Progenitor cell of endocrine pancreas (in vitro differentiated cells): ENCODE measurements around the gene IQGAP2. TPM values are rescaled to one million over a fixed set of nuclear protein-coding genes. Genes with fewer than 3 reads are reported as not detected.

Source experiments
- DNase-seq: peaks from one replicate; pipeline ENCODE4 v3.0.0; 2021; ENCODE audit warnings: low spot score; ENCODE audit not compliant: unreplicated experiment
- H3K27ac Mint-ChIP-seq: 2 replicates; pipeline ENCODE4 v1.8.0; 2021; ENCODE audit warnings: mild to moderate bottlenecking, moderate library complexity, mixed read lengths
- H3K27me3 Mint-ChIP-seq: 2 replicates; pipeline ENCODE4 v1.8.0; 2021; ENCODE audit warnings: mixed read lengths
- H3K36me3 Mint-ChIP-seq: 2 replicates; pipeline ENCODE4 v1.8.0; 2022; ENCODE audit warnings: mixed read lengths; ENCODE audit not compliant: insufficient read depth
- H3K4me1 Mint-ChIP-seq: 2 replicates; pipeline ENCODE4 v1.8.0; 2021; ENCODE audit warnings: low read depth, mixed read lengths
- H3K4me3 Mint-ChIP-seq: 2 replicates; pipeline ENCODE4 v1.8.0; 2021; ENCODE audit warnings: low read depth, mild to moderate bottlenecking, moderate library complexity, mixed read lengths
- H3K9me3 Mint-ChIP-seq: 2 replicates; pipeline ENCODE4 v1.8.0; 2021; ENCODE audit warnings: low read depth, mixed read lengths
- CTCF ChIP-seq: fragments of 200-600 bp; sonication (generic); IDR thresholded peaks from one replicate; pipeline ENCODE4 v1.5.0; 2021; ENCODE audit warnings: antibody characterized with exemption, mild to moderate bottlenecking; ENCODE audit not compliant: unreplicated experiment
- total RNA-seq: library from RNA; stranded (reverse); gene quantifications from 2 replicates; pipeline ENCODE4 v1.2.1, GENCODE V29; 2021

Gene IQGAP2
- total RNA-seq, 1 donor from 2014 or later = 16.7 TPM

- no peak for TF ChIP-seq CTCF
- DNase-seq = no peak
- peaks cover 3% of the 10 kb centered on the region for H3K36me3 Mint-ChIP-seq
- no peaks in the 10 kb centered on the region for H3K9me3 Mint-ChIP-seq
- no peak overlapping the region for H3K27ac Mint-ChIP-seq
- H3K27me3 Mint-ChIP-seq = peaks cover 23% of the 10 kb centered on the region
- peak overlapping the region; percentile 81 for H3K4me3 Mint-ChIP-seq
- H3K4me1 Mint-ChIP-seq = peaks cover 14% of the 10 kb centered on the region
Measured at GRCh38 chr5:76715486-76715735, 312.3 kb downstream of the IQGAP2 start.

GRCh38 chr5:76715736-76716455 is 312.8 kb downstream of the IQGAP2 start, which contains the start of gene F2R:
F2R (plus strand) TSS chr5:76716126; CDS start chr5:76716308, 182 bp downstream.
- H3K27me3 Mint-ChIP-seq = peaks cover 23% of the 10 kb centered on the region
- H3K4me3 Mint-ChIP-seq = peak within 1 kb of the TSS; percentile 81
- peak; percentile 83 for TF ChIP-seq CTCF
- peak within 1 kb of the TSS; percentile 79 for H3K27ac Mint-ChIP-seq
- peaks cover 14% of the 10 kb centered on the region for H3K4me1 Mint-ChIP-seq
- peak; percentile 62 for DNase-seq
- H3K9me3 Mint-ChIP-seq = no peaks in the 10 kb centered on the region
- peaks cover 3% of the 10 kb centered on the region for H3K36me3 Mint-ChIP-seq

- Mint-ChIP-seq H3K36me3 (peaks cover 3% of the 10 kb centered on the region), H3K27me3 (peaks cover 23% of the 10 kb centered on the region), H3K27ac (peak overlapping the region; percentile 79), H3K4me1 (peaks cover 14% of the 10 kb centered on the region), H3K9me3 (no peaks in the 10 kb centered on the region), H3K4me3 (peak overlapping the region; percentile 81)
- no peak for TF ChIP-seq CTCF
- DNase-seq = no peak
Measured at GRCh38 chr5:76716456-76717157, 313.5 kb downstream of the IQGAP2 start.

GRCh38 chr5:76717222-76718083 is 314.4 kb downstream of the IQGAP2 start:
- Mint-ChIP-seq H3K27ac (peak overlapping the region; percentile 79), H3K4me1 (peaks cover 14% of the 10 kb centered on the region), H3K27me3 (peaks cover 23% of the 10 kb centered on the region), H3K9me3 (no peaks in the 10 kb centered on the region), H3K36me3 (peaks cover 3% of the 10 kb centered on the region), H3K4me3 (peak overlapping the region; percentile 81)
- TF ChIP-seq CTCF = no peak
- no peak for DNase-seq

- Mint-ChIP-seq H3K36me3 (peaks cover 3% of the 10 kb centered on the region), H3K9me3 (no peaks in the 10 kb centered on the region), H3K27me3 (peaks cover 22% of the 10 kb centered on the region), H3K4me1 (peaks cover 14% of the 10 kb centered on the region), H3K27ac (no peak overlapping the region), H3K4me3 (peak overlapping the region; percentile 24)
- no peak for DNase-seq
- no peak for TF ChIP-seq CTCF
Measured at GRCh38 chr5:76718381-76718832, 315.3 kb downstream of the IQGAP2 start.
